GM10847 (cell line): ENCODE results near the gene IFNG.

Experiments used
- POLR2A ChIP-seq: IDR thresholded peaks from 2 replicates; pipeline ENCODE4 v1.6.1; 2011; ENCODE audit not compliant: insufficient read length; ENCODE audit errors: extremely low read depth

The IFNG gene

GRCh38 chr12:68159681-68160304 is at the start of gene IFNG:
IFNG (minus strand) TSS chr12:68159740; CDS start chr12:68159615, 125 bp downstream.
- no peak for TF ChIP-seq POLR2A

GRCh38 chr12:68207276-68207675 is 47.7 kb upstream of the IFNG start:
- no peak for TF ChIP-seq POLR2A

DNA sequence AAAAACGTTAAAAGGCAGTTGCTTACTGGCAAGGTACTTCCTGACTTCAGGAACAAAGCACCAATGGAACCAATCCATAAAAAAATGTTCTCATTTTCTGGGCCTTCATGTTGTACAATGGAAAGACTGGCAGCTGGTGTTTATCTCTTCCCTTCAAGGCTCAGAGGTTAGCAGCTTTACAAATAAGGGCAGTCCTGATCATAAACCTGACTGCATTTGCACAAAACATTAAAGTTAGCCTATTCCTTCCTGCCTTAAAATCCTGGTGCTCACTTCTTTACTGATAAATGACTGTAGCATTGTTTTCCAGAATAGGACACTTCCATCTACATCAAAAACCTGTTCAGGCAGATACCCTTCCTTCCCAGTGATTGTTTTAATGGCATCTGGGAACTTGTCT is 46.9 kb upstream of the IFNG start:
- no peak for TF ChIP-seq POLR2A

- TF ChIP-seq POLR2A: no peak
Observed at GRCh38 chr12:68203460-68203875, 43.9 kb upstream of the IFNG start.

DNA sequence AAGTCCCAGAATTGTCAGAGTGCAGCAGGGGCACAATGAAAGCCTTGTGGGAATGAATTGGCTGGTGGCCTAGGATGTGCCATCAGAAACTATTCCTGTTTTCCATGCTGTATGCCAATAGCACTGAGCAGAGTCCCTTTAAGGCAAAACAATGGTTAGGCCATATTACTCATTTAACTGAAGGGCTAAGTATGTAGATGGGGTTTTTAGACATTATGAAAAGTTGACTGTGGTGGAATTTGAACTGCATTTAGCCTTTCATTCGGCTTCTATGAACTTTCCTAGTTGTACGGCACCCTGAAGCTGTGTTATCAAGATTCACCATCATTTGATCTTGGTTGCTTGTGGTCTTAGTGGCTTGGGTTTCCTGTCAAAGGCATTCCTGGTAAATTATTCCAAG is 41.3 kb upstream of the IFNG start:
- no peak for TF ChIP-seq POLR2A

DNA sequence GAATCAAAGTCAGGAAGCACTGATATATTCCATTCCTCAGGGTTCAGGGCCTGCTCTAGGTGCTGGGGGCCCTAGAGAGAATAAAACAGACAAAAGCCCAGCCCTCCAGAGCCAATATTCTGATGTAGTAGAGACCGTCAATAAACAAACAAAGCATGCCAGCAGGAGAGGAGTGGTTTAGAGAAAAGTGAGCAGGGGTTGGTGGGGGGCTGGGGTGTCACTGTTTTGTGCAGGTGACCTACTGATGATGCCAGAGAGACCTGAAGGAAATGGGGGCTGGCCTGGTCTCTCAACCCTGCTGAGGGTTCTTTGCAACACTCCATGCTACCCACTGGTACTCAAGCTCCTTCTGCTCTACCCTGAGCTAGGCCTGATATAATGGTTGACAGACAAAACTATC is 39.6 kb upstream of the IFNG start:
- TF ChIP-seq POLR2A: no peak

- TF ChIP-seq POLR2A: no peak
Observed at GRCh38 chr12:68198507-68199086, 39.1 kb upstream of the IFNG start.

GRCh38 chr12:68190301-68190700 is 30.8 kb upstream of the IFNG start:
- TF ChIP-seq POLR2A: no peak

DNA sequence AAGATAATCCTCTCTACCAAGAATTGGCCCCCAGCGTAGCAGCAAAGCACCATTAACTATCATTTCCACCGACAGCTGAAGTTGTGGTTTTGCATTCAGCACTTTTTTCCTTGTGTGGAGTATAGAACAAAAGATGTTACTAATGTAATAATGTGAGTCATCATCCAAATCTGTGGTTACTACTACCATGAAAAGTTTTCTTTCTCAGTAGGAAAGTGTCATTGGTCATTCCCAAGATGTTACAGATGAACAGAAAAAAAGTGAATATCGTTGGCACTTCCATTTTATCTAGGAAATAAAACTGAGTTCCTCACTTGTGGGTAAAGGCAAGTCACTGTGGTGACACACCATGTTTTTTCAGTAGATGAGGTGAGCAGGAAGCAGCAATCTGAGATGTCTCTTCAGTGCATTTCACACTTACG is 30.3 kb upstream of the IFNG start:
- no peak for TF ChIP-seq POLR2A

DNA sequence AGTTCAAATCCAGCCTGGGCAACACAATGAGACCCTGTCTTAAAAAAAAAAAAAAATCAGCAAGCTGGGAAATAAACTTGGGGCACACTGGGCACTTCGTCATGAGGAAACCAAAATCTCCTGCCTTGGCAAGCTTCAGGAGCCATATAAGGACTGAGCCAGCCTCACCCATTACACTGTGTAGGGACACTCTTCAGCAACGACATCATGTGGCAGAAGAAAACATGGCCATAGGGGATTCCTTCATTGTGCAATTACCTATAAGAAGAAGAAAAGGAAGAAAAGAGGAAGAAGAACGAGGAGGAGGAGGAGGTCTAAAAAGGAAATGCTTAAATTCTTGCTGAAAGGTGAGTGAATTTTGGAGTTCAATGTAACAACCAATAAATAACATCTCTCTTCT is 26.1 kb upstream of the IFNG start:
- TF ChIP-seq POLR2A: no peak

DNA sequence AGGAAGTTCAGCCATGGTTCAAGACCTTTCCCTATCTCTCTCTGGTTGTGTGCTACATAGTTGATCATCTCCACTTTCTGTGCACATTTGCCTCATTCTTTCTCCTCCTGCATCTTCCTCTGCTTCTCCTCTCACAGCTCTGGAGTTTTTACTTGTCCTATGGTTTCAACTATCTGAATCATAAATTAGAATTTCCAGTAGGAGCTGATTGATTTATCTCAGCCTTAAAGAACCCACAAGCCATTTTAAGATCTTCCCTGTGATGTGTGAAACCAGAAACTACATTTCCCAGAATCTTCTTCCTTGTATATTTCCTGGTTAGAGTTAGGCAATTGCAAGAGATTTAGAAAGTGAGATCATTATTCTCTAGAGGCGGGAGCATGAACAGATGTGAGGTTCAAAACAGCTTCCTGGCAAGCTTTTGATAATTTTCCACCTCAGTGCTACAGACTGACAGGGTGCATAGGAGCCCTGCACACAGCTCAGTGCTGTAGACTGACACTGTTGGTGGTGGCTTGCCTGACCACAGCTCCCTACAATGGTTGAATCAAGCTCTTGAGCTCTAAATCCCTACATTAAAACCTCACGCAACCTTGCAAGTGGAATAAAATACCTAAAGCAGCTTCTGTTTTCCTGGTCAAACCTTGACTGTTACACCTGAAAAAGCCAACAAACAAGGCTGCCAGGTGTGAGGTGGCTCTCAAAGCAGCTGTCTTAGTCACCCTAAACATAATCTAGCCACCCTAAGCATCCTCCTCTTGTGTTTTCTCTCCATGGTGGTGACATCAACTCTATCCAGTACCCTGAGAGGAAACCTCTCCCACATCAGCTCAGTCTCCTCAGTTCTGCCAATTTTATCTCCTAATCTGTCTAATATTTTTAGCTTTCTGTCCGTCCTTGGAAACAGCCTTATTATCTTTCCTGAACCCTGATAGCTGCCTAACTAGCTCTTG is 21.5 kb upstream of the IFNG start:
- no peak for TF ChIP-seq POLR2A

GRCh38 chr12:68178774-68179439 is 19.4 kb upstream of the IFNG start:
- no peak for TF ChIP-seq POLR2A

GRCh38 chr12:68178184-68178583 is 18.6 kb upstream of the IFNG start:
- TF ChIP-seq POLR2A: no peak

DNA sequence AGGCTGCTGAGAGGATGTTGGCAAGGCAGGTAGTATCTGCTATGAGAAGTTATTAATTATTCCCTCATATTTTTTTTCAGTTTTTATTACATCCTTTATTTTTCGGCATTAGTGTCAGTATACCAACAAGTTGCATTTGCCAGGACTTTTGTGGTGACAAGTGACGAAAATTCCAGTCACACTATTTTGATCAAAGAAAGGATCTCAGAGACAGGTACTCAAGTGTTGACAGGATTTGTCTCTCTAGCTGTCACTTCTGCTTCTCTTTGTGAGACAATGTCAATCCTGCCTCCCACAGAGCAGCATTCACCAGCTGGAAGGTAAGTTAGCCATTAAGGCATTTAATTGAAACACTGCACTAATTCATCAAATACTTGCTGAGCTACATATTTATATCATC is 18.0 kb upstream of the IFNG start:
- TF ChIP-seq POLR2A: no peak

DNA sequence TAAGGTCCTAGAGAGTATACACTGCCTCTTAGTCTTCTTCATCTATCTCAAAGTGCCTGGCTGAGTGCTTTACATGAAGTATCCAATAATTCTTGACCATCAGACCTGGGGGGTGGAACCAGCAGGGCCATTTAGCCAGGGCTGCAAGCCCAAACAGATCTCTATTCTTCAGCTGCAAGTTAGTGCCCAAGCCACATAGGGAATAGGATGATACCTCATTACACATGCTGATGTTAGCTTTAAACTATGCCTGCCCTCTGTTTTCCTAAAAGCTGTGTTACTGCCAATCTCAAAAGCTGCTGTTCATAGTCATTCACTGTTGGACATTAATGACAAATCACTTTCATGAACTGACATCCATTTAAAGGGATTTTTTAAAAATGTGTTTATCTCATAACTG is 16.7 kb upstream of the IFNG start:
- no peak for TF ChIP-seq POLR2A
